KG1 (cell line): ENCODE results near the gene PSMD8.
"Not testable (repeated sequence)": the region's sequence is repeated elsewhere in the genome, so short reads cannot be mapped to it uniquely, and the experiment has no call there.

Experiments
- DNase-seq: peaks from one replicate; lab custom pipeline; 2025; lab: John Stamatoyannopoulos, UW

PSMD8 gene

DNA sequence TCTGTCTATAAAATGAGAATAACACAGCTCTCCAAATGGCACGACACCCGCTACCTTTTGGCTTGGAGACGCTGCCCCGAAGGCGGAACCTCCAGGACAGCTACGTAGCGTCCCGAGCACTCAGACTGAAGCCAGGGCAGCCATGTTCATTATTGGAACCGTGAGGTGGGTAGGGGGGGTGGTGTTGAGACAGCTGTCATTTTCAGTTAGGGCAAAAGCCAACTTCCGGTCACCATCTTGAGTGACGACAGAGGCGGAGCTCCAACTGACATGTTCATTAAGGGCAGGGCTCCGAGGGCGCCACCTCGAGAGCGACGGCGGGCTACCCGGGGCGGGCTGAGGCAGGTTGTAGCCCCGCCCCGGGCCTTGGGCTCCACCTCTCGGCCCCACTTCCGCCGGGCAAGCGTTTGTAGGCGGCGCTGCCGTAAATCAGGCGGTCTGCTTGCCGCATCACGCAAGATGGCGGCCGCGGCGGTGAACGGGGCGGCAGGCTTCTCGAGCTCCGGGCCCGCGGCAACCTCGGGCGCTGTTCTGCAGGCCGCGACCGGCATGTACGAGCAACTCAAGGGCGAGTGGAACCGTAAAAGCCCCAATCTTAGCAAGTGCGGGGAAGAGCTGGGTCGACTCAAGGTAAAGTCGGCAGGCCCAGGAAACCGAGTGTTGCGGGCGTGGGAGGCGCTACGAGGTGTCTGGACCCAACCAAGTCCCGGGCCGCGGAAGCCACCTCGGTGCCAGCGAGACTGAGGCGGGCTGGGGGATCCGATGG, at the start of gene PSMD8:
Gene PSMD8, plus strand, starts transcription at position 240 of the 766 bp plus-strand sequence. Its CDS starts 31 bp downstream, at position 271.
- peak; percentile 94 for DNase-seq

DNA sequence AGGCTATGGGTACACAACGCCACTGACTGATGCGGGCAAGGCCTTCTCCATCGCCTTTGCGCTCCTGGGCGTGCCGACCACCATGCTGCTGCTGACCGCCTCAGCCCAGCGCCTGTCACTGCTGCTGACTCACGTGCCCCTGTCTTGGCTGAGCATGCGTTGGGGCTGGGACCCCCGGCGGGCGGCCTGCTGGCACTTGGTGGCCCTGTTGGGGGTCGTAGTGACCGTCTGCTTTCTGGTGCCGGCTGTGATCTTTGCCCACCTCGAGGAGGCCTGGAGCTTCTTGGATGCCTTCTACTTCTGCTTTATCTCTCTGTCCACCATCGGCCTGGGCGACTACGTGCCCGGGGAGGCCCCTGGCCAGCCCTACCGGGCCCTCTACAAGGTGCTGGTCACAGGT, 47.8 kb upstream of the PSMD8 start:
- DNase-seq = no peak

DNA sequence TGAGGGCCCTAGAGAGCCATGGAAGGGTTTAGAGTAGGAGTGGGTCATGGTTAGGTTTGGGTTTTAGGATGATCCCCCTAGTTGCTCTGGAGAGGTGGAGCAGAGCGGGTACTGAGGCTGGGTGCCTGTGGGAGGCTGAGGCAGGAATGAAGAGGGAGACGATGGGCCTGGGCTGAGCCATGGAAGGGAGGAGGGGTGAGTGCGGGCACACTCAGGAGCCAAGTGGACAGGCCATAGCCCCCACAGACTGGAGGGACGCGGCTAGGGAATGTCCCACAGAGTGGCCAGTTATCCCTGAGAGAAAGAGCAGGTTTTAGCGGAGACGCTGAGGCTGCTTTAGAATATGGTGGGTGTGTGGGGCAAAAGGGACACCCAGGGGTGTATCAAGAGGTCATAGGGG, 44.7 kb upstream of the PSMD8 start:
- DNase-seq = no peak

DNA sequence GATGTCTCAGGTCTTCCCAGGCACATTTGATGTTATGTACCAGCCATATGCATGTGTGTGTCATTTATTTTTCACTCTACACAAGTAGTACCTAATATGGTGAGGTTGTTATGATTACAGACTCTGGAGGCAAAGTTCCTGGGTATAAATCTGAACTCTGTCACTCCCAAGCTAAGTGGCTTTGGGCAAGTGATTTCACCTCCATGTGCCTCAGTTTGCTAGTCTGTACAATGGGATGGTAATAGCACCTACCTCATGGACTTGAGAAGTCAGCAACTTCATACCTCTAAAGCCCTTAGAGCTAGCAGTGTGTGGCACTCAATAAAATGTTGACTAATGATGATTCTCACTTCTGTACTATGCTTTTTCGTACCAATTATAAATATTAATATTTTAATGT, 42.6 kb upstream of the PSMD8 start:
- no peak for DNase-seq

DNA sequence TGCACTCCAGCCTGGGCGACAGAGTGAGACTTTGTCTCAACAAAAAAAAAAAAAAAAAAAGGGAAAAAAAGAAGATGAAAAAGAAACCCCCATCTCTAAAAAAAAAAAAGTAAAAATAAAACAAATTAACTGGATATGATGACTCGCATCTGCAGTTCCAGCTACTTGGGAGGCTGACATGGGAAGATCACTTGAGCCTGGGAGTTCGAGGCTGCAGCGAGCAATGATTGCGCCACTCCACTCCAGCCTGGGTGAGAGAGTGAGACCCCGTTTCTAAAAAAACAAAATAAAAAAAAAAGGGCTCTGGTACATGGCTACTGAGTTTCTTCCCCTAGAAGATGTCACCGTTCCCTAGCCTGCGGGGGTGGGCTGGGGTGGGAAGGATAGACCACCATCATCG, 41.1 kb upstream of the PSMD8 start:
- DNase-seq = no peak

DNA sequence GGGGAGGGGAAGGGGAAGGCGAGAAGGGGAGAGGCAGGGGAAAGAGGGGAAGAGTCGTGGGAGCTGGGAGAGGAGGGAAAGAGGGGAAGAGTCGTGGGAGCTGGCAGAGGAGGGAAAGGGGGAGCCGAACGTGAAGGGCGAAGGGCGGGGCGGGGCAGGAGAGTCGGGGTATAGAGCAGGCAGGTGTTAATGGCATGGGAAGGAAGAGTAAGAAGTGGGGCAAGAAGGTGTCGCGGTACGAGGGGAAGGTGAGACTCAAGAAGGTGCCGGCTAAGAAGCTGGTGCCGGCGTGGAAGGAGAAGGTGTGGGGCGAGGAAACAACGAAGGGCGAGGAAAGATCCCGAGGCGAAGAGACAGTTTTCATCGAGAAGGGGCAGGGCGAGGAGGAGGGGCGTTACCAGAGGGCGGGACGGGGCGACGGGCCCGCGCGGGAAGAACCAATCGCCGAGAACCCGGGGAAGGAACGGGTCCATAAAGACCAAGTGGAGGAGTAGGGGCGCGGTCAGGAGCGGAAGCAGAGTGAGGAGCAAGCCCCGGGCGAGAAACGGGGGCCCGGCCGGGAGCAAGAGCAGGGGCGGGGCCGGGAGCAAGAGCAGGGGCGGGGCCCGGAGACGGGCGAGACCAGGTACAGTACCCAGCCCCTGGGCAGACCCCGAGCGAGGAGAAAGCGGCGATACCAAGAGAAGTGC, 38.3 kb upstream of the PSMD8 start:
- peak; percentile 50 for DNase-seq

DNA sequence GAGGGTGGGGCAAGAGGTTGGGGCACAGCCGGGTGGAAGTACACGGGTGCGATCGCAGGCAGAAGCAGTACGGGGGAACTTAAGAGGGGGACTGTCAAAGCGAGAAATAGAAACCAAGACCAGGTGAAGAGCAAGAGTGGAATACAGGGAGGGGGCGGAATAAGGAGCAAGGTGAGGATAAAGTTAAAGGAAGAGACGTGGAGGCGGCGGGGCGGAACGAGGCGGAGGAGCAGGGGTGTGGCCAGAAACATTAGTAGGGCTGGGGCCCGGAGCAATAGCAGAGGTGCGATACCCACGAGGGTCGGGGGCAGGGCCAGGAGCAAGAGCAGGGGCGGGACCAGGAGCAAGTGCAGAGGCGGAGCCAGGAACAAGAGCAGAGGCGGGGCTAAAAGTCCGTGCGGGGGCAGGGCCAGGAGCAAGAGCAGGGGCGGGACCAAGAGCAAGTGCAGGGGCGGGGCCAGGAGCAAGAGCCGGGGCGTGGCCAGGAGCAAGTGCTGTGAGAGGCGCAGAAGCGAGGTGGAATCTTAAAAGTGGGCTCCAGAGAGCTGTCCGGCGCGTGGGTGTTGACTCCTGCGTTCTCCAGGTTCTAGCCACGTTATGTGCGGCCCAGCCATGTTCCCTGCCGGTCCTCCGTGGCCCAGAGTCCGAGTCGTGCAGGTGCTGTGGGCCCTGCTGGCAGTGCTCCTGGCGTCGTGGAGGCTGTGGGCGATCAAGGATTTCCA, 37.6 kb upstream of the PSMD8 start:
- DNase-seq = peak; percentile 86

DNA sequence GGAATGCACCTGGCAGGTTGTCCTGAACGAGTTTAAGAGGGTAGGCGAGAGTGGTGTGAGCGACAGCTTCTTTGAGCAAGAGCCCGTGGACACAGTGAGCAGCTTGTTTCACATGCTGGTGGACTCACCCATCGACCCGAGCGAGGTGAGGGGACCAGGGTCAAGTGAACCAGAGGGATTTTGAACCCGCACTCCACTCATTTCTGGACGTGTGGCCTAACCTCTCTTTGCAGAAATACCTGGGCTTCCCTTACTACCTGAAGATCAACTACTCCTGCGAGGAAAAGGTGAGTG, 37.1 kb upstream of the PSMD8 start:
- DNase-seq = no peak

DNA sequence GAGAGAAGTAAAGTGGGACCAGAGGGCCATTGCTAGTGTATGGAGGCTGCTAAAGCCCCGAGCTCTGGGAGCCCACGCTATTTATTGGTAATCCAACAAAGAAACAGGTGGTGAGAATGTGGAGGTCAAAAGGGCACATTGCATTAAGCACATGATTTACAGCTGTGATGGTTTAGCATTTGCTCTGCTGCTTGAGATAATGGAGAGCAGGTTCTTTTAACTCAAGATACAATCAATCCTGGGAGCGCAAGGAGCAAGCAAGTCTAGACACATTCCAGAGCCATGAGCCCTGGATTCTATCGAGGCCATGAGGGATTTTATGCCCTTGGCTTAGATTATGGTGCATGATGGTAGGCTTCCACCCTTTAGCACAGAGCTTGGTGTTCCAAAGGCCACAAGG, 35.4 kb upstream of the PSMD8 start:
- not testable (repeated sequence) for DNase-seq

DNA sequence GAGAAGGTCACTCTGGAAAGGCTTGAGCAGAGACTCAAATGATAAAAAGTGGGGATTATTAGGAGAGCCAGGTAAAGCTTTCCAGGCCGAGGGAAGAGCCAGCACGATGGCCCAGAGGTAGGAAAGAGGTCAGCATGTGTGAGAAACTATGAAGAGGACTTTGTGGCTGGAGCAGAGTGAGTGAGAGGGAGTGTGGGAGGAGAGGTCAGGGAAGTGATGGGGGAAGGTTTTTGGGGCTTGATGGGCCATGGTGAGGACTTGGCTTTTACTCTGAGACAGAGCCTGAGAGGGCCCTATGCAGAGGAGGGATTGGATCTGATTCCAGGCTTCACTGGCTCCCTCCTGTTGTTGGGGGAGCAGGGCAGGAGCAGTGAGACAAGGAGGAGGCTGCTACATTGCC, 33.4 kb upstream of the PSMD8 start:
- no peak for DNase-seq

DNA sequence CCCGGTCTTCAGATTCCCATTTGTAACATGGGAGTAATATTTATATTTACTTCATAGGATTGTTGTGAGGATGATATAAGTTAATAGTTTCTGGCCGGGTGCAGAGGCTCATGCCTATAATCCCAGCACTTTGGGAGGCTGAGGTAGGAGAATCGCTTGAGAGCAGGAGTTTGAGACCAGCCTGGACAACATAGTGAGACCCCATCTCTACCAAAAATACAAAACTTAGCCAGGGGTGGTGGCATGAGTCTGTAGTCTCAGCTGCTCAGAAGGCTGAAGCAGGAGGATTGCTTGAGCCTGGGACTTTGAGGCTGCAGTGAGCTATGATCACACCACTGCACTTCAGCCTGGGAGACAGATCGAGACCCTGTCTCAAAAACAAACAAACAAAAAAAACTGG, 27.5 kb upstream of the PSMD8 start:
- DNase-seq = no peak

DNA sequence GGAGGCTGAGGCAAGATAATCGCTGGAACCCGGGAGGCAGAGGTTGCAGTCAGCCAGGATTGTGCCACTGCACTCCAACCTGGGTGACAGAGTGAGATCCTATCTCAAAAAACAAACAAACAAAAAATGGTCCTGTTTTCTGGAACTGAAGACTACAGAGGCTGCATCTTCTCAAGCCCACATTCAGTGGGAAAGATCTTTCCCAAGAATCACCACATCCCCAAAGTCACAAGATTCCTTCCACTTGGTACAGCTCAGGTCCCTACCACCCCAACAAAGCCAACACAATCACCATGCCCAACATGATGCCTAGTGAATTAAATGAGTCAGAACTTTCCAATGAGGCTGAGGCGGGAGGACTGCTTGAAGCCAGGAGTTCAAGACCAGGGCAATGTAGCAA, 23.5 kb upstream of the PSMD8 start:
- DNase-seq = no peak

DNA sequence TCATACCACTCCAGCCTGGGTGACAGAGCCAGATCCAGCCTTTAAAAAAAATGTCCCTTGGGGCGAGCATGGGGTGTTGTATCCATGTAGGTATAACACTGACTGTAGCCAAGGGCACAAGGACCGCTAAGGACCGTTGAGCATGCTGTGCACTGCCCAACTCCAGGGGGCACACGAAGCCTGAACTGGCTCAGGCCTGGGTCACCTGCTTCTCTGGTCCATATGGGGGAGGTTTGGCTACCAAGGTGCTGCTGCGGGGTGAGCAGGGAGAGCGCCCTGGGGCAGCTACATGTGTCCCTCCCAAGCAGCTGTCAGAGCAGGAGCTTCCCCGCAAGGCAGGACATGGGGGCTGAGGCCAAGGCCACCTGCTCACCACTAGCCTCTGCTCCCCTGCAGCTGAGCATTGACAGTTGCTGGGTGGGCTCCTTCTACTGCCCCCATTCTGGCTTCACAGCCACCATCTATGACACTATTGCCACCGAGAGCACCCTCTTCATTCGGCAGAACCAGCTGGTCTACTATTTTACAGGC, 22.4 kb upstream of the PSMD8 start:
- no peak for DNase-seq

DNA sequence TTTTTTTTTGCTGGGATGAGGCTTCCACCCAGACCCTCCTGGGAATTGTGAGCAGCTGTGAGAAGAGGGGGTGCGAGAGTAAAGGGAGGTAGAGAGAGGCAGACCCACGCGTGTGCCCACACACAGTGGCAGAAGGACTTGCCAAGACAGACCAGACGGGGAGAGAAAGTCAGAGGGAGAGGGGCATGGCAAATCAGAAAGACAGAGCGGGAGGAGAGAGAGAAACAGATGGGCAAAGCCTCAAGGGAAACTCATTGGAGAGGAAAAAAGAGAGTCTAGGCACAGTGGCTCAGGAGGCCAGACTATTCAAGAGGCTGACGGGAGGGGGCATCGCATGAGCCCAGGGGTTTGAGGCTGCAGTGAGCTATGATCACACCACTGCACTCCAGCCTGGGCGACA, 21.8 kb upstream of the PSMD8 start:
- DNase-seq = no peak

DNA sequence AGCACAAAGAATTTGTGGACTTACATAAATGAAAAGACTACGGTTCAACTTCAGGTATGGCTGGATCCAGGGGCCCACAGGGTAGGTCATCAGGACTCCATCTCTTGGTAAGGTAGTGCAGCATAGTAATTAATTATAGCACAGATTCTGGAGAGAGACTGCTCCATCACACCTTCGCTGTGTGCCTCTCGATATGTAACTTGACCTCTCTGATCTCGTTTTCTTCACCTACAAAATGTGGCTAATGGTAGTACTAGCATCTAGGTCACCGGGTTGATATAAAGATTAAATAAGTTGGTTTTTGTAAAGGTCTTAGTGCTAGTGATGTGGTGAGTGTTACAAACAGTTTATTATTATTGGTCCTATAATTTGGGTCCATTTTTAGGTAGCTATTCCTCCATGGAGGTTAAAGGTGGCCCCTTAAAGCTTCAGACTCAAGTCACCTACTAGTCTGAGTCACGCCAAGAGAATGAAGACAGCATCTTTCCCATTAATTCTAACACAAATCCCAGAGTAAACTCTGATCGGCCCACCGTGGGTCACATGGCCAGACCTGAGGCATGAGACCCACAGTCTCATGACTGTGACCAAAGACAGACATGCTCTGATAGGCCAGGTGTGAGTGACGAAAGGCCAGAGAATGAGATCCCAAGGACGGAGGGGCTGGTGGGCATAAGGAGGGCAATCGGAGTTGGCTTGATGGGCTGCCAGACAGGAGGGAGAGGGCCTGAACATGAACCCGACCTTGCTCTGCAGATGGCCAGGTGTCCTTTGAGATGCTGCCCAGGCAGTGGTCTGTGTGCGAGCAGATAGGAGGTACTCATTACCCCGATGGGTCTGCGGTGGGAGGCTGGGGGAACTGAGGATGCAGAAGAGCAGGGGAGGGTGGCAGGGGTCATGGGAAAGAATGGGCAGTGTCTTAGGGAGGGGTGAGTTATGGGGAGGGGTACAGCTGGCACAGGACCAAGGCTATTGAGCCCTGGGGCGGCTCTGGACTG, 18.3 kb upstream of the PSMD8 start:
- no peak for DNase-seq

DNA sequence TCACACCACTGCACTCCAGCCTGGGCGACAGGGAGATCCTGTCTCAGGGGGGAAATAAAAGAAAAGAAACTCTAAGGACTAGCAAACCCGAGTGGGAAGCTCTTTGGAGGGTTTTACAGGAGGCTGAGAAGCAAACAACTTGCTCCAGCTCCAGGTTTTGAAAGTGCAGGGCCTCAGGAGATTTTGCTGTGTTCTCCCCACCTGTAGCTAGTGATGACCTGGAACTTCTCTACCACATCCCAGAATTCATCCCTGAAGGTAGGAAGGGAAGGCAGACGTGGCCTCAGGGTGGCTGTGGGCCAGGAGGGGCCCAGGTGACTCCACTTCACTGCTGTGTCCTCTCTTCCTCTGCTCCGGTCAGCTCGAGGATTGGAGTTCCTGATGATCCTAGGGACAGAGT, 16.3 kb upstream of the PSMD8 start:
- no peak for DNase-seq

DNA sequence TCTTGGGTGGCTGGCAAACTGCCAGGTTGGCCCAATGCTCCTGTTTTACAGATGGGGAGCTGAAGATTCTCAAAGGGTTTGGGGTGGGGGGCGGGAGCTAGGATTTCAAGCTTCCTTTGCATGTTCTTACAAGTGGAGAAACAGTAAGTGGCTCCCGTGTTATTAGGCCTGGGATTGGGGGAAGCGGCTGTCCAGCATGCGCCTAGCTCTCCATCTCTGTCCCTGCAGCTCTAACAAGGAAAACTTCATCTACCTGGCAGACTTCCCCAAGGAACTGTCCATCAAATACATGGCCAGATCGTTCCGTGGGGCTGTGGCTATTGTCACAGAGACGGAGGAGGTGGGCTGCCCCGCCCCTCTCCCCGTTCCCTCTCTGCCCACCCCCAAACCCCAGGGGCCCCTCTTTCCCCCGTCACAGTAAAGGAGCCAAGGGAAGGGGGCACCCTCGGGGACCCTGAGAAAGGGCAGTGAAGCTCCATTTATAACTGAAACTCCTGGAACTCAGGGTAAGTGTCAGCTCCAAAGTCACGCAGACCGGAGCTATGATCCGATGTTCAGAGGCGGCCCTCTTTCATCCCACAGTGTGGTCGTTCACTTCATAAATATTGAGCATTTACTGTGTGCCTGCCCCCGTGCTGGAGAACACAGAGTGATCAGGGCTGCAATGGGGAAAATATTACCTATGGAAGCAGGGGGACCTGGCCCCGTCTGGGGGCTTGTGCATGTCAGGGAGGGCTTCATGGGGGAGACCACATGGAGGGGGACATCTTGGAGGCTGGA, 14.9 kb upstream of the PSMD8 start:
- DNase-seq = no peak

DNA sequence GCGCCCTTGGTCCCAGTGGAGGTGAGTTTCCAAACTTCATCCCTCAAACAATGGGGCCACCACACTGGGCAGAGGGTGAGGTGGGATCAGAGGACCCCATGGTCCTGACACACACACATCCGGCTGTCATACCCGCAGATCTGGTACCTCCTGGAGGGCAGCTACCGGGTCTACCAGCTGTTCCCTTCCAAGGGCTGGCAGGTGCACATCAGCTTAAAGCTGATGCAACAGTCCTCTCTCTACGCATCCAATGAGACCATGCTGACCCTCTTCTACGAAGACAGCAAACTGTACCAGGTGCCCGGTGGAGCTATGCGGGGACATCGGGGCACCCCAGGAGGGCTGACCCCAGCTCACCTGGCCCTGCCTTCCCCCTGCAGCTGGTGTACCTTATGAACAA, 14.0 kb upstream of the PSMD8 start:
- DNase-seq = no peak

DNA sequence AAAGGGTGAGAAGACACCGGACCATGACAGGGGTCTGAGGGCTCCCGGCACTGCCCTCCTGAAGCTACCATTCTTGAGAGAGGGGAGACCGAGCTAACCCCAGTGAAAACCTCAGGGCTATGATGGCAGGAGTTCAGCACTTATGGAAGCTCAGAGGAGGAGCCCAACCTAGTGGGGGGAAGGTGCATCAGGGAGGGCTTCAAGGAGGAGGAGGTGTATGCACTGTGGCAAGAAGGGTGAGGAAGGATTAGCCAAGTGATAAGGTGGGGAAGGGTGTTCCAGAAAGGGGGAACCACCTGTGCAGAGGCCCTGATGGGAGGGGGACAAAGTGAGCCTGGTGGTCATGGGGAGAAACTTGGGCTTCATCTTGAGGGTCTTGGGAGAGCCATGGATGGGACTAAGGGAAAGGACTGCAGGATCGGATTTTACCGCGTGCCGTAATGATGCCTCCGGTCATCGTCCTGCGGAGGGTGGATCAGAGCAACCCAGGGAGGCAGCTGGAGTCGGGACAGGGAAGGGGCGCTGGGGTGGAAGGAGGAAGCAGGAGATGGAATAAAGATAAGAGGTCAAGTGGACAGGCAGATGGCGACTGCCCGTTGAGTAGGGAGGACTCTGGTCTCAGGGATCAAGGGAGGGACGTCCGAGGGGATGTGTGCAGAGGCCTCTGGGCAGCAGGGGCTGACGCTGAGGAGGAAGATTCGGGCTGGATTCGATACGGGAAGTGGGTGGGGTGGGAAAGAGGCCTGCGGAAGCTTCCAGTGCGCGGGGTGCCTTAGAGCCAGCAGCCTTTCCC, 13.3 kb upstream of the PSMD8 start:
- no peak for DNase-seq

DNA sequence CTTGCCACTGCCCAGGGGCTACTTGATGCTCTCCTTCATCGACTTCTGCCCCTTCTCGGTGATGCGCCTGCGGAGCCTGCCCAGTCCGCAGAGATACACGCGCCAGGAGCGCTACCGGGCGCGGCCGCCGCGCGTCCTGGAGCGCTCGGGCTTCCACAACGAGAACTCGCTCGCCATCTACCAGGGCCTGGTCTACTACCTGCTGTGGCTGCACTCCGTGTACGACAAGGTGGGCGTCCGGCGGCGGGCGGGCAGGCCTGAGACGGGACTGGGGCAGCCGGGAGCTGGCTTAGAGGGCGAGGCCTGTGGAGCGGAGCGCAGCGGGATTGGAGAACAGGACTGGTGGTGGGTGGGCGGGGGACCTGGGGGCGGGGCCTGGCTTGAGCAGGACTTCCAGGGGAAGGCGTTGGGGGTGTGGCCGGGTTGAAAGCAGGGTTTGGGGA, 12.7 kb upstream of the PSMD8 start:
- DNase-seq = peak; percentile 35
